ENCODE results near the gene MRPL45.

DNA sequence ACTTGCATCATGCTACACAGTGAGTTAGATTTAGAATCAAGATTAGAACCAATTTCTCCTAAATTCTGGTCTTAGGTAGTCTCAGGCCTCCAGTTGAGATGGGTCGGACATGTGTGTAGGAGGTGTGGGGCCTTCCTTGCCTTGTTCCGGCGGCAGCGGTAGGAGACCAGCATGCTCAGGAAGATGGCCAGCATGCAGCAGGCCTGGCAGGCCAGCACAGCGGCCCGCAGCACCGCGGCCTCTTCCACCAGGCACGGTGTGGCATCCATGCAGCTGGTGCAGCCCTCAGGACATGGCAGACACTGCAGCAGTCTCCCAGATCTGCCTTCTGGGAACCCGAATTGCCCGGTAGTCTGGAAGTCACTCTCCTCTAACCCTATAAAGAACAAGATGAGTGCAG, 39.9 kb downstream of the MRPL45 start:
- TF ChIP-seq, protein P1, sequence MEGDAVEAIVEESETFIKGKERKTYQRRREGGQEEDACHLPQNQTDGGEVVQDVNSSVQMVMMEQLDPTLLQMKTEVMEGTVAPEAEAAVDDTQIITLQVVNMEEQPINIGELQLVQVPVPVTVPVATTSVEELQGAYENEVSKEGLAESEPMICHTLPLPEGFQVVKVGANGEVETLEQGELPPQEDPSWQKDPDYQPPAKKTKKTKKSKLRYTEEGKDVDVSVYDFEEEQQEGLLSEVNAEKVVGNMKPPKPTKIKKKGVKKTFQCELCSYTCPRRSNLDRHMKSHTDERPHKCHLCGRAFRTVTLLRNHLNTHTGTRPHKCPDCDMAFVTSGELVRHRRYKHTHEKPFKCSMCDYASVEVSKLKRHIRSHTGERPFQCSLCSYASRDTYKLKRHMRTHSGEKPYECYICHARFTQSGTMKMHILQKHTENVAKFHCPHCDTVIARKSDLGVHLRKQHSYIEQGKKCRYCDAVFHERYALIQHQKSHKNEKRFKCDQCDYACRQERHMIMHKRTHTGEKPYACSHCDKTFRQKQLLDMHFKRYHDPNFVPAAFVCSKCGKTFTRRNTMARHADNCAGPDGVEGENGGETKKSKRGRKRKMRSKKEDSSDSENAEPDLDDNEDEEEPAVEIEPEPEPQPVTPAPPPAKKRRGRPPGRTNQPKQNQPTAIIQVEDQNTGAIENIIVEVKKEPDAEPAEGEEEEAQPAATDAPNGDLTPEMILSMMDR (IDR thresholded peaks at IDR 0.05), result no peak
- no peak for TF ChIP-seq POLR2AphosphoS5 (IDR thresholded peaks at IDR 0.05)

All from sigmoid colon (tissue), 4 donors.